GM18873 (cell line): ENCODE data around the gene COL6A6.

Source experiments
- ATAC-seq: cut with Tn5 transposase; IDR thresholded peaks from one replicate; pipeline ENCODE4 v1.9.1; 2021; ENCODE audit warnings: mild to moderate bottlenecking, moderate library complexity, moderate number of reproducible peaks; ENCODE audit not compliant: unreplicated experiment, low FRiP score

Gene COL6A6, protein sequence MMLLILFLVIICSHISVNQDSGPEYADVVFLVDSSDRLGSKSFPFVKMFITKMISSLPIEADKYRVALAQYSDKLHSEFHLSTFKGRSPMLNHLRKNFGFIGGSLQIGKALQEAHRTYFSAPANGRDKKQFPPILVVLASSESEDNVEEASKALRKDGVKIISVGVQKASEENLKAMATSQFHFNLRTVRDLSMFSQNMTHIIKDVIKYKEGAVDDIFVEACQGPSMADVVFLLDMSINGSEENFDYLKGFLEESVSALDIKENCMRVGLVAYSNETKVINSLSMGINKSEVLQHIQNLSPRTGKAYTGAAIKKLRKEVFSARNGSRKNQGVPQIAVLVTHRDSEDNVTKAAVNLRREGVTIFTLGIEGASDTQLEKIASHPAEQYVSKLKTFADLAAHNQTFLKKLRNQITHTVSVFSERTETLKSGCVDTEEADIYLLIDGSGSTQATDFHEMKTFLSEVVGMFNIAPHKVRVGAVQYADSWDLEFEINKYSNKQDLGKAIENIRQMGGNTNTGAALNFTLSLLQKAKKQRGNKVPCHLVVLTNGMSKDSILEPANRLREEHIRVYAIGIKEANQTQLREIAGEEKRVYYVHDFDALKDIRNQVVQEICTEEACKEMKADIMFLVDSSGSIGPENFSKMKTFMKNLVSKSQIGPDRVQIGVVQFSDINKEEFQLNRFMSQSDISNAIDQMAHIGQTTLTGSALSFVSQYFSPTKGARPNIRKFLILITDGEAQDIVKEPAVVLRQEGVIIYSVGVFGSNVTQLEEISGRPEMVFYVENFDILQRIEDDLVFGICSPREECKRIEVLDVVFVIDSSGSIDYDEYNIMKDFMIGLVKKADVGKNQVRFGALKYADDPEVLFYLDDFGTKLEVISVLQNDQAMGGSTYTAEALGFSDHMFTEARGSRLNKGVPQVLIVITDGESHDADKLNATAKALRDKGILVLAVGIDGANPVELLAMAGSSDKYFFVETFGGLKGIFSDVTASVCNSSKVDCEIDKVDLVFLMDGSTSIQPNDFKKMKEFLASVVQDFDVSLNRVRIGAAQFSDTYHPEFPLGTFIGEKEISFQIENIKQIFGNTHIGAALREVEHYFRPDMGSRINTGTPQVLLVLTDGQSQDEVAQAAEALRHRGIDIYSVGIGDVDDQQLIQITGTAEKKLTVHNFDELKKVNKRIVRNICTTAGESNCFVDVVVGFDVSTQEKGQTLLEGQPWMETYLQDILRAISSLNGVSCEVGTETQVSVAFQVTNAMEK (N-terminal part only)

DNA sequence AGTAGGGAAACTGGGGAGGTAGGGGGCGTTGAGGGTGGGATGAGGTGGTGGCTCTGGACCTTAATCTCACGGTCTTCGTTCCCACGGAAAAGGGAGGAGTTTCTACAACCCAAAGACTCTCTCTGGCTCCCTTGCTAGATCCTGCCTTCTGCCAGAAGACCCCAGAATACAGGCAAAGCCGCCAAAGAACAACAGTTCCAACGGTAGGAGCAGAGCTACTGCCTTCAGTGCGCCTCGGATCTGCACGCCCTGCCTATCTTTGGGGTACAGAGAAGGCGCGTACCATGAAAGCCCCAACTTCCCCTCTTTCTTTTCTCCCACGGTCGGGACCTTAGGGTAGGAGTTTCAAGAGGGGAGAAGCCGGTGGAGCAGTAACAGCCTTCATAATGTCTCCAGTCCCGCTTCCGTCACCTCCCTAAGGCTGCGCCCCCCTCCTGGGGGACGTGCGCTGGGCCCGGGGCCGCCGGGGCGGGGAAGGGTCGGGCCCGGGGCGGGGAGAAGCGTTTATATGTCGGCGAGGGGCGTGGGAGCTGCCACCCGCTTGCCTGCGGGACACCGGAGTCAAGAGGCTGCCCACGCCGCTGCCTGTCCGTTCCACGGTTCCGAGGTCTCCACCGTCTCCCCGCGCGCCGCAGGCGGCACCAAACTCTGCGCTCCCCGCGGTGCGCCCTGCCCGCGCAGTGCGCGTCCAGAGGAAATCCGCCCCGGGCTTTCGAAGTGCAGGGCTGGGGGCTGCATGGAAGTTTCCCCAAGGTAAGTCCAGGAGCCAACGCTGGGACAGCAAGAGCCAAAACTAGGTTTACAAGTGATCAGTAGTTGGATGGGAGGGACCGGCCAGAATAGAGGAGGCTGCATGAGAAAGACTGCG is at the start of gene COL6A6:
Gene COL6A6, plus strand, starts transcription at position 533 of the 868 bp plus-strand sequence. CDS start 43,188 bp downstream, outside the sequence.
- ATAC-seq: no peak

DNA sequence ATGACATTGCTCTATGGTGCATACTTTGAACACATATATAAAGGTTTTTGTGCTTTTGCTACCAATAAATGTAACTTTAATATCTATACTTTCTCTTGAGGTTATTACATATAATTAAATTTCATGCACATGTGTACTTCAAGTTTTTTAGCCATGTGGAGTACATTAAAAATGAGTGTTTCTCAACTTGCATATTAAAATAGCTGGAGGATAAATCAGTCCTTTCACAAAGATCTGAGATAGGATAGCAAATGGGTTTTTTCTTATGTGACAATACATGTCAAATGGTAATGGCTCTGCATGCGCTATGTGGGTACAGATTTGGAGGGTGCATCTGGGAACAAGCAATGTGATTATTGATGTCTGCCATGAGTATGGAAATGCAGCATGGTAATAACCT is 48.7 kb upstream of the COL6A6 start:
- ATAC-seq: no peak

DNA sequence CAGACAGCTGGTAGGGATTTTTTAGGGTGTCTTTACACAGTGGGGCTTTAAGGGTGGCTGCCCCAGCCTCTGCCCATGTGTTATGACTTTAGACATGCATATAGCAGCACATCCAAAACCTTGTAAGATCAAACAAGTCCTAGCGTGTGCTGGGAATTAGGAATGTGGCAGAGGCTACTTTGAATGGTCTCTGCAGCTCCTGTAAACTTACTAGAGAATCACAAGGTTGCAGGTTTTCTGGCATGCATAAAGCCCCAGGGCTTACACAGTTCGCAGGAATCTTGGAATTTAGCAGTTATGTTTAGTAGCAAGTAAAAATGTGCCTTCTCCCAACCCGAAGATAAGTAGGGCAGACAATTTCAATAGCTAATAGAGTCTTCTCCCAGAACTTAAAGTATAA is 46.9 kb upstream of the COL6A6 start:
- no peak for ATAC-seq

DNA sequence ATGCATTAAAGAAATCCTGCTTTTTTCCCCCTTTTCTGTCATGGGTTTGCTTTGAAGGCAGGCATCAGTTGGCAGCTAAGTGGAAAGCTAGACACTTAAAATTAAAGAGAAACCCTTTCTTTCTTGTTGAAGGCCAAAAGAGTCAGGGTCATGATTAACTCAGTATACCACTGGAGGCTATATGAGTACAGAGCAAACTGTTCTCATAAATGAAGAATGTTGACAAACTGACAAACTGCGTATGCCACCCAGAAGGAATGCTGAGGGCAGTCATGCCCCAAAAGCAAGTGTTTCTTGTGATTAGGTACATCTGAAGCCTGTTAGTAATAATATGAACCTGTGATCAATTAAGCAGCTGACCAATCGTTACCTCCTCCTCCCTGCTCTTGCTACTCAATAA is 43.6 kb upstream of the COL6A6 start:
- no peak for ATAC-seq

DNA sequence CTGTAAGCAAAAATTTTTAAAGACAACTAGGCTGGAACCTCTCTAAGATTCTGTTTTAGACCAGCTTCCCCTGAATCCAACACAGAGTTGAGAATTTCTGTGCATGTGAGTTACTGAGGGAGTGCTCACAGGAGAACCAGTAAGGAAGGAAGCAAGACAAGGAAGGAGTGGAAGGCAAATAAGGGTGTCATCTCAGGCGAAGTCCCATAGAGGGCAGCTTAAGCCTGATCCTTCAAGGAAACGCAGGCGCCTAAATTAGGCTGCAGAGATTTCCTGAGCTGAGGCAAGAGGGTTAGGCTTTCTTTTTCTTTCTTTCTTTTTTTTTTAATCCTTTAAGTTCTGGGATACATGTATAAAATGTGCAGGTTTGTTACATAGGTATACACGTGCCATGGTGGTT is 36.2 kb upstream of the COL6A6 start:
- no peak for ATAC-seq

DNA sequence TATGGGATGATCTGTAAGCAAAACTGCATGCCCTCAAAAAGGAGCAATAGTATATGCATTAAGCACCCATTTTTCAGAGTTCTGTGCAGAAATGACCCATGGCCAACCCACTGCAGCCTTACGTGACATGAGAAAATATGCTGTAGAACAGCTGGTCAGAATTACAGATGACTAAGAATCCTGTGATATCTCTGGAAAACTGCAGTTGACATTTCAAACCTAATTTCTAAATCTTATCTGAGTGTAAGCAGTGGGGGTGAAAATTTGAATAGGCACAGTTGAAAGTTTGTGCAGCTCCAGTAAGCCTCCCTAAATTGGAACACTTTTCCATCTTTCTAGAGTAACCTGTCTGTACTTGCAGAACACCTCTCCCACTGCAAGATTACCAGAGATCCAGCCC is 28.7 kb upstream of the COL6A6 start:
- no peak for ATAC-seq

DNA sequence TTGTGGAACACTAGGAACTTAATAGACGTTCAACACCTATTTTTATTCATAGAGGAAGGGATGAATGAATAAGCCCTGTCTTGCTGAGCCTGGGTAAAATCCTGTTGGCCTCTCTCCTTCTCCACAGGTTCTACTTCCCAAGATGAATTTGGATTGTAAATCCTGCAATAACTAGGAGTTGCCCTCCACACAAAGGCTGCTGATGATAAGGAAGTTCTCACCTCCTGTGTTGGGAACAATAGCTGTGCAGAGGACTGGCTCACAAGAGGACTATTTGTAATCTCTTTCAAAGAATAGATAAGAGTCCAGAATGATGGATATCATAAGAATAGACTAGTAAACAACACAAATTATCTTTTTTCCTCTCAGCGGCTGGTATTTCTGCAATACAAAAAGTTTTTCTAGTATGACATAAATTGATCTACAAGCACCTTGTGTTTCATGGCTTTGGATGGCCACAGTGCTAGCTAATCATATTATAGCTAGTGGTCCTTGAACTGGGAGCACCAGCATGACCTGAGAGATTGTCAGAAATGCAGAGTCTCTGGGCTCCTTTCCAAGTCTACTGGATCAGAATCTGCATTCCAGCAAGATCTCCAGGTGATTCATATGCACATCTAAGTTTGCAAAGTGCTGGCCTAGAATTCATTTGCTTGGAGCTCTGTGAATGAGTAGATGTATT is 28.1 kb upstream of the COL6A6 start:
- no peak for ATAC-seq

DNA sequence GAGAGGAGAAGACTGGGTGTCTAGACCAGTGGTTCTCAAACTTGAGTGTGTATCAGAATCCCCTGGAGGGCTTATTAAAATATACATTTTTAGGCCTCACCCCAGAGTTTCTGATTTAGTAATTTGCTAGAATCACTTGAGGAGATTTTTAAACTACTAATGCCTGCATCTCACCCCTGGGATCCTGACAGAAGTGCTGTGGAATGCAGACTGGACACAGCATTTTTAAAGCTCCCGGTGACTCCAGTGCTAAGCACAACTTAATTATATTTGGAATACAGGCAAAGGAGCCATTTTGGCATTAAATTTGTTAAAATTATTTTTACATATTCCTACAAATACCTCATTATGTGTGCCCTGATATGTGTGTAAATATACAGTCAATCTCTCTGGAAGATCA is 26.7 kb upstream of the COL6A6 start:
- no peak for ATAC-seq

DNA sequence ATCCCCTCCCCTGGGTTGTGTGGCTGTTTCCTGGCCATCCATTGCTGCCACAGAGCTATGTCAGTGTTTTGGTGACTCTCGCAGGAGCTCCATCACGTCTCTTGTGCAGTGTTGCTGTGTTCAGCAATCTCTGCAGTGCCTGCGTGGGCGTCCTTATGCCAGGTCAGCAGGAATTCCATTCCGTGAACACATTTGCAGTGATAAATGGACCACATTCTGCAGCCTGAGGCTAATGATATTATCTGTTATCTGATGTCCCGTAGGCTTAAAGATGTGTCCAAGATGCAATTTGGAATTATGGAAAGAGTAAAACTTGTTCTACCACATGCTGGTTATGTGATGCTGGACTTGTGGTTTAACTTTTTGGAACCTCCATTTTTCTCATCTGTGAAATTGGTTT is 25.5 kb upstream of the COL6A6 start:
- ATAC-seq: no peak

DNA sequence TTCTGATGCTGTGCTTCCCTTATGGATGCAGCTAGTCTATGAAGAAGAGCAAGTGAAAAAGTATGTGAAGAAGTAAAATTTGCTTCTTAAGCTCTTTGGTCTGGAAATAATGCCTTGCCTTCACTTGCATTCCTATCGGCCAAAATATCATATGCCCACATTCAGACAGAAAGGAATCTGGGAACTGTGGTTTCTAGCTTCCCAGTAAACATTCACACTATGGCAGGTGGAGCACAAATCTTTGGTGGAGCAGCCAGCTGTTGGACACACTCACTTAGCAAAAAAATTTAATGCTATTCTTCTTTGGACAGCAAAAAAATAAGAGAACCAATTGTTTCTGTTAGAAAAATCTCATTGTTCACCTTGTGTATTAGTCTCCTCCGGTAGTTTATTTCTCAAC is 12.3 kb upstream of the COL6A6 start:
- no peak for ATAC-seq

DNA sequence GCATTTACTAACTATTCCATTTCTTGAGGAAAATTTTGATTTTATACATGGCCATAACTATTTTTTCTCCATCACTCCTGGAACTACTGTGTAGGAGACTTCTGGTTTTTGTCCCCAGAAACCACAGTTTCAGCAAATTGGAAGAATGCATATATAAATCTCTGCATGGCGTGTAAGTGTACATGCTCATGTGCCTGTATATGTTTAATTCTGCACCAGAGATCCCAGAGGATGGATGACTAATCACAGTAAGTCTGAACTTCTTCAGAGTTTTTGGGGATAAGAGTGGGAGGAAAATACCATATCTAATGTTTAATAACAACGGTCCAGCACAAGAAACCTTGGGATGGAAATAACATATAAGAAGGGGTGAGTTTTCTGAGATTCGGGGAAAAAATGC is 10.9 kb upstream of the COL6A6 start:
- no peak for ATAC-seq

DNA sequence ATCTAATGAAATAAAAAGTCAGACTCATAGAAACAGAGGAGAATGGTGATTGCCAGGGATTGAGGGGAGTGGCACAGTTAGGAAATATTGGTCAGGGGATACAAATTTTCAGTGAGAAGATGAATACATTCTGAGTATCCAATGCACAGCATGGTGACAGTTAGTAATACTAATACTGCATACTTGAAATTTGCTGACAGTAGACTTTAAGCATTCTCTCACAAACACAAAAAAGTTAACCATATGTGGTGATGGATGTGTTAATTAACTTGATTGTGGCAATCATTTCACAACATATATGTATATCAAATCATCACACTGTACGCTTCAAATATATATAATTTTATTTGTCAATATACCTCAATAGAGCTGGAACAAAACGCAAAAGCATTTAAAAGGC is 9.2 kb upstream of the COL6A6 start:
- no peak for ATAC-seq

DNA sequence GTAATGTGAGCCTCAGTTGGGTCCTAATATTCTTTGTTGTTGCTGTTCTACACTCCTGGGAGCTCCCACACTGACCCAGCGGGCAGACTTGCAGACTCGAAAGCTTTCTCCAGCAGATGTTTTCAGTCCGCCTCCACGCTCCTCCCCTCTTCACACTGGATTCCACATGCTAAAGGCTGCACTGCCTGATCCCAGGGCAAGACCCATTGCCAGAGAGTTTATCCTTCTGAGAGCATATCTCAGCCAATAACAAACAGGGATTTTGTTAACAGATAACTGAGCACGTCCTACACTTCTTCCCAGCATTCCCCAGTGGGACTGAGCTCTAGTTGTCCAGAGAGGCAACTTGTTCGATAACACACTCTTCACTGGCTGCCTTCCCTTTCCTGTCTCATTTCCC is 8.0 kb upstream of the COL6A6 start:
- ATAC-seq: no peak

DNA sequence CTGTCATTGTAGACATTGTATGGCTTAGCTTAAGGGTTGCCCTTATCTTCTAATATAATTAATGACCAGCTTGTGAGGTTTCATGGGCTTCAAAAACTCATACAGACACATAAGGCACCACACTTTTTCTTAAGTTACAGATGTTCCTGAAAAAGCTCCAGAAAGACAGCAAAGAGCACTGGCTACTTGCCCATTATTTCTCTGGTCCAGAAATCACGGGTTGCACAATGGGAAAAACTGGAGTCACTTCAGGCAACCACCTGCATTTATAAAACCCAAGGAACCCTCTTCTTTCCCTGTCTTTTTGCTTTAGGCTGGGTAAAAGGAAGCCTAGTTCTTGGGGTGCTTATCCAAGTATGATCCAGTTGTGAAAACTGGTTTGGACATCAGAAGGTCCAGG is 2.3 kb upstream of the COL6A6 start:
- ATAC-seq: no peak

DNA sequence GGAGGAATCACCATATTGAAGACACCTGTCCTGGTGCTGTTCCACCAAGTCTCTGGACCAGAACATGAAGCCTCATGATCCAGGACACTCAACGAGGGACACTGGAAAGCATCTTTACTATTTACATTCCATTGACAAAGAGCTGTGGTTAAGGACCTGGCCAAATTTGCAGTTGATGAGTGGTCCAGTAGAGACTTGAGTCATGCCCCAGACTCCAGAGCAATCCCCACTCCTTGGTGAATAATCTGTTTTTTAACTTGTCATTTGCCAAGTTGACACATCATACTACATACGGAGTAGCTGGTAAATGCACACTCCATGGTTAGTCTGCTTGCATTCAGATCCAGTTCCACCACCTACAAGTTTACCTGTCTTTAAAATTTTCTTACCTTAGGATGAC is 1.2 kb upstream of the COL6A6 start:
- no peak for ATAC-seq

DNA sequence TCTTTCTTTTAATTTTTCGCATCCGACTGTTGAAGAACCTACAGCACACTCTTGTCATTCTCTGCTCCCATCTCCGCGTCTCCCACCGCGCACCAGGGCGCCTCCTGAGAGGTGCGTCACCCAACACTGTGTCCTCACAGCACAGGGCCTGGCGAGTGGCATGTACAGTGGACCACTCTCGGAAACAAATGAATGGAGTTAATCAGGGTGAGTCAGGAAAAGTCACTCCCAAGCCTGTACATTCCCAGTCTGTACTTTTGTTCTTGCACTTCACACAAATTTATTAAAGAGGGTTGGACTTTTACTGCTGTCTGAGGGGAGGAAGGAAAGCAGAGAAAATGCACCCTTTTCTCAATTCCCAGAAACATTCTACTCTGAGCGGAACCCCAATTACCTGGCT is 625 bp downstream of the COL6A6 start:
- ATAC-seq: no peak

DNA sequence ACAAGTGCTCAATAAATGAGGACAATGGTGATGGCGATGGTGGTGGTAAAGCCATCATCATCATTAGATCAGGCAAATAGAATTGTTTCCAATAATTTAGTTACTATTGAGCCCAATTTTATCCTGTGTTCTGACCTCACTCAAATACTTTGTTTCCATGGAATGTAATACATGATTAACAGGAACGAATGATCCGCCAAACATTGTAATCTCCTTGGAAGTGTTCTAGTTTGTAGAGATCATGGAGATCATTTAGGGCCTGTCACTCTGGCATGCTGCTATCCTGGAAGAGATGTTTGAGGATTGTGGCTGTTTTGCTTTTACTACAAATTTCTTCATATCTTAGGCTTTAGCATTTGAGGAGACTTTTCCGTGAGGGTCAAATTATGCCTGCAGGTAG is 2.8 kb downstream of the COL6A6 start:
- ATAC-seq: no peak

DNA sequence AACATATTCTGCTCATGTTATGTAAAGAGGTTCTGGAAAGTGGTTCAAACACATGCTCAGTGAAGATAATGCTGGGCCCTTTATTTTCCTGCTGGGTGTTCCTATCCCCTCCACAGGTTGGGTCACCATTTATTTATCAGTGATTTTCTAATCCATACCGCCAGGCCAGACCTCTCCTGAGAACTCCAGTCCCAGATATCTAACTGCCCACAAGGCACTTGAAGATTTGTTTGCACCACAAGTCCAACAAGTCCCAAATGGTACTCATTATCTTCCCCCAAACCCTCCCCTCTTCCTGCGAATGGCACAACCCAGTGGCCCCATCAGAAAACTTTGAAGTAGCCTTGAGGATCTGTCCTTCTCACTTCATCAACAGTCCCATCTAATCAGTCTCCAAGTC is 5.4 kb downstream of the COL6A6 start:
- no peak for ATAC-seq

DNA sequence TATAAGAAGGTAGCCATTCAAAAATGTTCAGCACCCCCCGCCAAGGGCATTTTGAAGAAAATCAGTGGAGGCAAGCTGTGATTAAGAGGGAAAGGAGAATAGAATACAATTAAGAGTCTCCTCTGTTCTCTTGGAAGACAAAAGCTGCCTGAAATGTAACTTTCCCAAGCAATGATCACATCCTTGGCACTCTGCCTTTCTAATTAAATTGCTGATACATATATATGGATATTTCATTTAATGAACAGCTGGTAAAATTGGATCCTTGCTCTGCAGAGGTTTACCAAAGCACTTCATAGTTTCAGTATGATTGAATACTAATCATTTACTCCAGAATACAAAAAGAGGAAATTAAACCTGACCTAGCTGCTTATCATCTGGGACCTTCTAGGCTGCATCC is 10.4 kb downstream of the COL6A6 start:
- ATAC-seq: no peak
